K562 (cell line): ENCODE data around the gene C18orf63. TPM values are rescaled to one million over a fixed set of nuclear protein-coding genes. Genes with fewer than 3 reads are reported as not detected.

Experiments used
- ATAC-seq: fragments of 200-7000 bp; cut with Tn5 transposase; 3 replicates; pipeline ENCODE4 v1.9.1; 2020; ENCODE audit warnings: moderate library complexity
- BruUV-seq: library from RNA; stranded (reverse); fragments of 400-500 nt; replicated peaks from 2 replicates; lab custom pipeline; 2021; lab: Mats Ljungman, UMichigan
- CTCF ChIA-PET: fragments of 300-600 bp; formaldehyde crosslinking; extraction: SDS; loops from one replicate; lab custom pipeline; 2021; ENCODE audit warnings: low intra/inter-chr PET ratio; lab: Yijun Ruan, JAX
- POLR2A ChIA-PET: fragments of 300-600, 350-650 bp; sonication (Branson Sonifier 250); formaldehyde crosslinking; extraction: SDS; loops from one replicate; lab custom pipeline; 2021; ENCODE audit warnings: antibody characterized with exemption, inconsistent platforms; lab: Yijun Ruan, JAX
- DNase-seq, 4 experiments: peaks; one replicate each; pipeline versions ENCODE4 v3.0.0 to v3.0.0-alpha.2; 2011 to 2018; ENCODE audit warnings: low spot score in 3 of 4, mixed read lengths in 3 of 4; ENCODE audit errors: extremely low read depth in 1 of 4
- FAIRE-seq: peaks from 2 replicates; lab custom pipeline; 2011; peaks lifted over from hg19 to GRCh38; lab: Jason Lieb, UNC
- H2AFZ ChIP-seq: 2 replicates; pipeline ENCODE4 v1.6.0; 2011; ENCODE audit warnings: low read depth, low read length, control low read depth, inconsistent platforms
- H3K27ac ChIP-seq: fragments of 200-600 bp; 3 replicates; pipeline ENCODE4 v1.8.0; 2011; ENCODE audit warnings: low read depth, mild to moderate bottlenecking, control low read depth, inconsistent platforms, low read length, moderate library complexity, mixed read lengths; ENCODE audit errors: extremely low read depth
- H3K27me3 ChIP-seq, 2 experiments: fragments of 300-600 bp in 1 of 2; 2 replicates in 1 of 2; 3 replicates in 1 of 2; pipeline versions ENCODE4 v1.6.0 to v1.8.0; 2011; ENCODE audit warnings: inconsistent platforms in 2 of 2, low read length in 2 of 2, mild to moderate bottlenecking in 1 of 2, mixed read lengths in 1 of 2, moderate library complexity in 1 of 2; ENCODE audit not compliant: control insufficient read depth in 2 of 2, insufficient read depth in 2 of 2
- H3K36me3 ChIP-seq: fragments of 300-600 bp; 3 replicates; pipeline ENCODE4 v1.8.0; 2011; ENCODE audit warnings: mild to moderate bottlenecking, low read length, inconsistent platforms; ENCODE audit not compliant: control insufficient read depth, insufficient read depth
- H3K4me1 ChIP-seq, 2 experiments: fragments of 200-600 bp in 1 of 2; replicated peaks in 1 of 2; 2 replicates in 1 of 2; 3 replicates in 1 of 2; pipeline versions ENCODE4 v1.5.1 to v1.8.0; 2011; ENCODE audit warnings: inconsistent platforms in 2 of 2, low read length in 2 of 2, mild to moderate bottlenecking in 1 of 2, mixed read lengths in 1 of 2, moderate library complexity in 1 of 2; ENCODE audit not compliant: control insufficient read depth in 2 of 2, insufficient read depth in 2 of 2
- H3K4me2 ChIP-seq: 2 replicates; pipeline ENCODE4 v1.6.1; 2011; ENCODE audit warnings: low read length, control low read depth, inconsistent platforms, mixed read lengths; ENCODE audit not compliant: insufficient read depth
- H3K4me3 ChIP-seq: fragments of 200-600 bp; sonication (generic), shearing (Covaris generic); 2 replicates; pipeline ENCODE4 v1.5.1; 2016; ENCODE audit warnings: control low read depth, inconsistent platforms
- H3K79me2 ChIP-seq: fragments of 200-600 bp; 3 replicates; pipeline ENCODE4 v1.8.0; 2011; ENCODE audit warnings: low read length, inconsistent platforms; ENCODE audit not compliant: control insufficient read depth, insufficient read depth
- H3K9ac ChIP-seq, 2 experiments: 2 replicates each; pipeline versions ENCODE4 v1.6.0 to v1.6.1; 2011; ENCODE audit warnings: low read depth in 2 of 2, low read length in 2 of 2, control low read depth in 1 of 2, inconsistent platforms in 1 of 2, mild to moderate bottlenecking in 1 of 2, mixed read lengths in 1 of 2; ENCODE audit not compliant: insufficient read depth in 1 of 2
- H3K9me1 ChIP-seq: one replicate; pipeline ENCODE4 v1.6.0; 2011; ENCODE audit warnings: inconsistent platforms, mild to moderate bottlenecking, low read length, moderate library complexity; ENCODE audit not compliant: control insufficient read depth, insufficient read depth
- H3K9me3 ChIP-seq: replicated peaks from 2 replicates; pipeline ENCODE4 v1.5.1; 2011; ENCODE audit warnings: low read depth, low read length, inconsistent platforms; ENCODE audit not compliant: control insufficient read depth, insufficient read depth
- H4K20me1 ChIP-seq: replicated peaks from 2 replicates; pipeline ENCODE4 v1.6.1; 2011; ENCODE audit warnings: low read length, inconsistent platforms, mixed read lengths; ENCODE audit not compliant: control insufficient read depth, insufficient read depth
- BRF1 ChIP-seq: IDR thresholded peaks from 3 replicates; pipeline ENCODE4 v1.6.1; 2011; ENCODE audit warnings: borderline replicate concordance, mild to moderate bottlenecking; ENCODE audit not compliant: insufficient read length; ENCODE audit errors: extremely low read depth
- CEBPZ ChIP-seq: fragments of 150-350 bp; IDR thresholded peaks from 2 replicates; pipeline ENCODE4 v1.6.1; 2014; ENCODE audit warnings: low read depth, mild to moderate bottlenecking, low read length, borderline replicate concordance
- CREB1 ChIP-seq, 2 experiments: sonication (generic) in 1 of 2; formaldehyde crosslinking in 1 of 2; IDR thresholded peaks; 2 replicates each; pipeline versions ENCODE4 v1.6.1 to v1.8.0; 2012 to 2022; ENCODE audit warnings: inconsistent platforms in 1 of 2, mild to moderate bottlenecking in 1 of 2, missing genetic modification reagents in 1 of 2, moderate library complexity in 1 of 2
- CREM ChIP-seq: IDR thresholded peaks from 2 replicates; pipeline ENCODE4 v1.6.1; 2014; ENCODE audit warnings: antibody characterized with exemption, low read depth
- FOXK2 ChIP-seq, 2 experiments: fragments of 450-650 bp; IDR thresholded peaks in 1 of 2; conservative IDR thresholded peaks in 1 of 2; 2 replicates each; pipeline ENCODE4 v1.6.1; 2016; ENCODE audit warnings: low read depth in 2 of 2, mild to moderate bottlenecking in 1 of 2
- HLTF ChIP-seq: fragments of 450-650 bp; IDR thresholded peaks from 2 replicates; pipeline ENCODE4 v1.6.1; 2016
- HNRNPLL ChIP-seq: fragments of 200-400 bp; formaldehyde crosslinking; IDR thresholded peaks from 2 replicates; pipeline ENCODE4 v1.6.1; 2017; ENCODE audit warnings: low read length, low read depth, mild to moderate bottlenecking; ENCODE audit not compliant: poor library complexity, severe bottlenecking
- NCOR1 ChIP-seq: fragments of 450-650 bp; IDR thresholded peaks from 2 replicates; pipeline ENCODE4 v1.6.1; 2016; ENCODE audit warnings: mild to moderate bottlenecking, moderate library complexity
- NFRKB ChIP-seq: fragments of 450-650 bp; IDR thresholded peaks from 2 replicates; pipeline ENCODE4 v1.6.1; 2016; ENCODE audit warnings: low read depth
- RCOR1 ChIP-seq, 2 experiments: IDR thresholded peaks; 2 replicates each; pipeline ENCODE4 v1.6.1; 2012; ENCODE audit warnings: low read depth in 2 of 2, low read length in 2 of 2, borderline replicate concordance in 1 of 2, improper control_type of control experiment in 1 of 2
- TEAD4 ChIP-seq, 2 experiments: sonication (generic) in 1 of 2; formaldehyde crosslinking in 1 of 2; IDR thresholded peaks; 2 replicates each; pipeline versions ENCODE4 v1.6.1 to v1.8.0; 2012 to 2022; ENCODE audit warnings: borderline replicate concordance in 1 of 2, inconsistent platforms in 1 of 2, low read length in 1 of 2, mild to moderate bottlenecking in 1 of 2, missing genetic modification reagents in 1 of 2
- ZNF57 ChIP-seq: fragments of 450-650 bp; formaldehyde crosslinking; IDR thresholded peaks from 2 replicates; pipeline ENCODE4 v1.4.0; 2020; ENCODE audit warnings: mild to moderate bottlenecking, moderate library complexity
- WGBS: fragments of 100-300 bp; shearing (Covaris generic); methylation state at CpG from one replicate; pipeline ENCODE4 v1.1.6; 2016; ENCODE audit warnings: low coverage, mixed read lengths; ENCODE audit not compliant: insufficient coverage; ENCODE audit errors: missing lambda C conversion rate; 5-methylcytosine and 5-hydroxymethylcytosine counted together
- in situ Hi-C: fragments of 300-500 bp; cut with MboI; formaldehyde crosslinking; loops from 4 replicates; pipeline ENCODE4 v1.15.0; 2018; ENCODE audit warnings: inconsistent platforms, mixed read lengths
- intact Hi-C: fragments of 100-400 bp; cut with micrococcal nuclease; formaldehyde crosslinking; loops from 2 replicates; pipeline ENCODE4 v1.14.2; 2022
- polyA plus RNA-seq, 8 experiments: library from polyadenylated mRNA; depleted of rRNA in 4 of 8; stranded (reverse) in 5 of 8; unstranded in 3 of 8; fragments of >200 nt; fragmentation: Nextera tagmentation in 2 of 8; fragmentation: Illumina TruSeq in 1 of 8; extraction: Ambion mirVana in 2 of 8; extraction: Trizol in 1 of 8; gene quantifications; 2 replicates each; pipeline versions ENCODE4 v1.2.1 to v1.2.3, GENCODE V29; 2011 to 2014; ENCODE audit warnings: inconsistent platforms in 1 of 8, missing spikeins in 1 of 8
- total RNA-seq, 7 experiments: library from RNA; depleted of rRNA in 6 of 7; stranded (reverse); fragments of >200 nt in 6 of 7; fragmentation: Illumina TruSeq in 2 of 7; extraction: Trizol in 2 of 7; gene quantifications; 2 replicates each; pipeline versions ENCODE4 v1.2.1 to v1.2.3, GENCODE V29; 2011 to 2021; ENCODE audit warnings: low replicate concordance in 1 of 7
- TF ChIP-seq, protein P1 (sequence below): fragments of 450-650 bp; IDR thresholded peaks from 2 replicates; pipeline ENCODE4 v1.6.1; 2018; ENCODE audit warnings: mild to moderate bottlenecking, low read depth; ENCODE audit not compliant: partially characterized antibody

C18orf63 gene
- total and polyA plus RNA-seq, 9 of the 15 experiments (the other 6 are each of a cell fraction or from before 2014, with no cell fraction given) = not detected

- TF ChIP-seq BRF1 = no peak
- no peak for TF ChIP-seq HLTF
- TF ChIP-seq ZNF57 (CRISPR knock-in tag) = no peak
- TF ChIP-seq CEBPZ = no peak
- no peak for TF ChIP-seq CREB1 (IDR thresholded peaks at IDR 0.05)
- no peak for TF ChIP-seq CREB1 (CRISPR knock-in tag; IDR thresholded peaks at IDR 0.05)
Measured at GRCh38 chr18:74336656-74337055, 21.0 kb downstream of the C18orf63 start (continued).

GRCh38 chr18:74337155-74337911 lies 21.7 kb downstream of the C18orf63 start:
- Histone ChIP-seq H4K20me1 (no peaks in the 10 kb centered on the region), H3K4me1 (peaks cover 0 to 12% of the 10 kb centered on the region in 2 experiments; a peak in 2 of 5 replicates), H3K4me3 (no peak overlapping the region), H3K9me3 (no peaks in the 10 kb centered on the region), H3K27ac (peak overlapping the region; percentile 41; the same call in 1 of the 3 replicates), H3K9me1 (no peaks in the 10 kb centered on the region), H2AFZ (peak overlapping the region; percentile 60), H3K36me3 (no peaks in the 10 kb centered on the region), H3K4me2 (peak overlapping the region; percentile 55), H3K9ac (no peak overlapping the region), H3K27me3 (no peaks in the 10 kb centered on the region), H3K79me2 (no peaks in the 10 kb centered on the region)
- in situ Hi-C loops = no loop called here
- DNase-seq = peak in 2 of 4 experiments; percentile 4 to 49
- peak; percentile 71 for ATAC-seq
- ChIA-PET CTCF (no interaction called here), POLR2A (no interaction called here)
- WGBS = 14% methylated on average over 5 of the region's 5 CpGs
- peak; percentile 57 for FAIRE-seq
- intact Hi-C loops = no loop called here
- no TSS peak for BruUV-seq
- 0 out of 4 replicates have a peak, but pooled peaks of 1 of the 2 experiments have one; percentile 28 for TF ChIP-seq FOXK2 (conservative IDR thresholded peaks at IDR 0.05 in 1 of 2, IDR thresholded peaks at IDR 0.05 in 1 of 2; ENCODE audit: low read depth in 2 of 2)
- peak; percentile 53 for TF ChIP-seq HNRNPLL
- TF ChIP-seq CREM = peak; percentile 37; the same call in 1 of the 2 replicates
- TF ChIP-seq TEAD4 (IDR thresholded peaks at IDR 0.05; ENCODE audit: low read length) = peak; percentile 49; the same call in 1 of the 2 replicates
- no peak for TF ChIP-seq TEAD4 (CRISPR knock-in tag; IDR thresholded peaks at IDR 0.05; ENCODE audit: borderline replicate concordance)
- TF ChIP-seq NCOR1 = peak; percentile 56; the same call in 1 of the 2 replicates
- peak; percentile 41; the same call in 1 of the 2 replicates for TF ChIP-seq NFRKB
- peak in 1 of 2 experiments; percentile 64; a peak in 2 of 4 replicates for TF ChIP-seq RCOR1 (IDR thresholded peaks at IDR 0.05; ENCODE audit: borderline replicate concordance in 1 of 2, low read depth in 2 of 2, low read length in 2 of 2)
- TF ChIP-seq, protein P1, sequence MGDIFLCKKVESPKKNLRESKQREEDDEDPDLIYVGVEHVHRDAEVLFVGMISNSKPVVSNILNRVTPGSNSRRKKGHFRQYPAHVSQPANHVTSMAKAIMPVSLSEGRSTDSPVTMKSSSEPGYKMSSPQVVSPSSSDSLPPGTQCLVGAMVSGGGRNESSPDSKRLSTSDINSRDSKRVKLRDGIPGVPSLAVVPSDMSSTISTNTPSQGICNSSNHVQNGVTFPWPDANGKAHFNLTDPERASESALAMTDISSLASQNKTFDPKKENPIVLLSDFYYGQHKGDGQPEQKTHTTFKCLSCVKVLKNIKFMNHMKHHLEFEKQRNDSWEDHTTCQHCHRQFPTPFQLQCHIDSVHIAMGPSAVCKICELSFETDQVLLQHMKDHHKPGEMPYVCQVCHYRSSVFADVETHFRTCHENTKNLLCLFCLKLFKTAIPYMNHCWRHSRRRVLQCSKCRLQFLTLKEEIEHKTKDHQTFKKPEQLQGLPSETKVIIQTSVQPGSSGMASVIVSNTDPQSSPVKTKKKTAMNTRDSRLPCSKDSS = no peak
